SK-N-MC (cell line): ENCODE measurements around the gene PAX2.

ENCODE experiments used
- EZH2 ChIP-seq: fragments of 200-600 bp; sonication (generic); IDR thresholded peaks from one replicate; pipeline ENCODE4 v1.6.1; 2017; ENCODE audit warnings: antibody characterized with exemption
- POLR2AphosphoS5 ChIP-seq: IDR thresholded peaks from 2 replicates; pipeline ENCODE4 v1.6.1; 2012; ENCODE audit warnings: mild to moderate bottlenecking, low read depth, low read length, borderline replicate concordance

GRCh38 chr10:100710151-100710871 lies 35.1 kb upstream of the PAX2 start:
- TF ChIP-seq POLR2AphosphoS5 (no peak), EZH2 (no peak)
